ENCODE results near the gene ATF3.

The ATF3 gene

DNA sequence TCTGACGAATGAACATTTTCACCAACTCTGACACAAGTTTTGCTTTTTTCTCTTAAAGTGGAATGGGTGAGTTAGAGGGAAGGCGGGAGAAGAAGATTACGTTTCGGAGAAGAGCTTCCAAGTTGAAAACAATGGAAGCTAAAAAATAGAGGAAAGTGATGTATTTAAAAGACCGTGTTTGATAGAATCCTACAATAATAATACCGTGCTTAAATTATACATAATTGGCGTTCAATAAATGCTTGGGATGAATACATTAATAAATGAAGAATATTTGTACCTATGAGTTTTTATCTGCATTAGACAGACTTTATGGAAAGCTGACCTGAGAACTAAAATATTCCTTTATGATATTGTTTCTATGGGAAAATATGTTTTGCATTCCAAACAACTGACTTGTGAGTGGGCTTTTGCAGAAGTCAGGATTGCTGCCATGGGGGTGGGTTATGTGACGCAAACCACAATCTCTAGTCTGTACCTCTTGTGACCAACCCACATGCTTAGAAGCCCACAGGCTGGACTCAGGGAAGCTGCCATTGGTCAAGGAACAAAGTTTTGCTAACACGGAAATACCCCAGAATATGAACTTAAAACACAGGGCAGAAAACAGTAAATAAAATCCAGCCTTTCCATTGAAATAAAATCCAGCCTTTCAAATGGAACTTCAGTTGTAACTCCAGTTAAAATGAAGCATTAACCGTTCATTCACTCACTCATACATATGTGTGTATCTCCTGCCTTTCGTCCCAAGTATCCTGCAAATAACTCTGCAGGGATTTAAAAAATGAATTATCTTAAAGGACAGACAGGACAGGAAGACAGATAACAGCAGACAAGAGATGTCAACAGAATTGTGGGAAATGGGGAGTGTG is 21.3 kb upstream of the ATF3 start:
- DNase-seq, result no peak

DNA sequence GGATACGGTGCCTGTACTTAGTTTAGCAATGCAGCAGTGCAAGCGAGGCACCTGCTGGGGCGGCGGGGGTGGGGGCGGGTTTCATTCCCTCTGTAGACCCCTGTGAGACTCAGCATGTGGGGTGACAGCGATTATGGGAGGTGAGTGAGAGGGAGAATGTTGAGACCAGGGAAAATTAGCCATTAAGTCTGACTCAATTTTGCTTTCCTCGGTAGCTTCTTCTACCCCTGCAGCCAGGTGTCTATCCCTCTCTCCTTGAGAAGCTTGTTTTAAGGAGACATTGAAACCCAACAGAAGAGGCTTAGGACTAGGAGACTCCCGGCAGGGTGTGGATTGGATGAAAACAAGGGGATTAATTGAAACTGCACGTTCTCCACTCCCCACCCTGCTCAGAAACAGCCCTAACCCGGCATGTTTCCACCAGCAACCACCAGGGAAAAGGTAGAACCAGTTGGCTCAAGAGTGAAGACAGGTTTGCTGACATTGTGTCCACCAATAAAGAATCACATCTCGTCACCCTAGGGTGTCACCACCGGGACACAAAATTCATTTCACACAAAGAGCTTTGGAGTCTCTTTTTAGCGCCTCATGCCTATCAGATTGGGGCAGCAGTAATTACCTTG is 20.6 kb upstream of the ATF3 start:
- no peak for DNase-seq

DNA sequence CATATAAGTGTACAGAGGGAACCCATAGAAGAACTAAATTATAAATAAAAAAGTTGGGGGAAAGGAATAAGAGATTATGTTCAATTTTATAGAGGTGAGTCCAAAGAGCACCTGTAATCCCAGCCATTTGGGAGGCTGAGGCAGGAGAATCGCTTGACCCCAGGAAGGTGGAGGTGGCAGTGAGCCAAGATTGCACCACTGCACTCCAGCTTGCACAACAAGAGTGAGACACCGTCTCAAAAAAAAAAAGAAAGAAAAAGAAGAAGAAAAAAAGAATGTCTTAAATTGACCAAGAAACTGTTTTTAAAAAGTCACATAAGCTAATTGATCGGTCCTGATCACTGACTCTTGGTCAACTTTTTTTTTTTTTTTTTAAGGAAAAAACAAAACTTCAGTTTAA is 19.1 kb upstream of the ATF3 start:
- DNase-seq, result no peak

GRCh38 chr1:212591922-212592321 is 16.6 kb upstream of the ATF3 start:
- no peak for DNase-seq

DNA sequence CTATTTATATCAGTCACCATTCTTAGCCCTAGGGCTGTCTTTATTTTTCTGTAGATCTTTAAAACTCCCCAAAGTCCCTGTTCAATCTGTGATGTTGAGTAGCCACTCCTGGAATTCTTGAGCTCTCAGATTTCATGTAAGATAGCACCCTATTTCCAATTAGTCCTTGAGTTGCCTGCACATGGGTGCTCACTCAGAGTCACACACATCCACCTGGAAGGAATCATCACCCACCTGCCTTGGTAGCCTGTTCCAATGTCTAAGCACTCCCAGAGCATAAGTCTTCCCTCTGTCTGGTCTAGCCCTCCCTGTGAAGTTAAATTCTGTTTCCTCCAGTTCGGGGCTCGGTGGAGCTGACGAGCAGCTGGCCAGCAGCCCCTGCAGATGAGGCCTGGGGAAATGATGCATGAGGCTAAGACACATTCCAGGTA is 14.7 kb upstream of the ATF3 start:
- no peak for DNase-seq

- no peak for DNase-seq
Observed at GRCh38 chr1:212594640-212595039, 13.9 kb upstream of the ATF3 start.

- DNase-seq, result no peak
Observed at GRCh38 chr1:212595229-212595628, 13.3 kb upstream of the ATF3 start.

DNA sequence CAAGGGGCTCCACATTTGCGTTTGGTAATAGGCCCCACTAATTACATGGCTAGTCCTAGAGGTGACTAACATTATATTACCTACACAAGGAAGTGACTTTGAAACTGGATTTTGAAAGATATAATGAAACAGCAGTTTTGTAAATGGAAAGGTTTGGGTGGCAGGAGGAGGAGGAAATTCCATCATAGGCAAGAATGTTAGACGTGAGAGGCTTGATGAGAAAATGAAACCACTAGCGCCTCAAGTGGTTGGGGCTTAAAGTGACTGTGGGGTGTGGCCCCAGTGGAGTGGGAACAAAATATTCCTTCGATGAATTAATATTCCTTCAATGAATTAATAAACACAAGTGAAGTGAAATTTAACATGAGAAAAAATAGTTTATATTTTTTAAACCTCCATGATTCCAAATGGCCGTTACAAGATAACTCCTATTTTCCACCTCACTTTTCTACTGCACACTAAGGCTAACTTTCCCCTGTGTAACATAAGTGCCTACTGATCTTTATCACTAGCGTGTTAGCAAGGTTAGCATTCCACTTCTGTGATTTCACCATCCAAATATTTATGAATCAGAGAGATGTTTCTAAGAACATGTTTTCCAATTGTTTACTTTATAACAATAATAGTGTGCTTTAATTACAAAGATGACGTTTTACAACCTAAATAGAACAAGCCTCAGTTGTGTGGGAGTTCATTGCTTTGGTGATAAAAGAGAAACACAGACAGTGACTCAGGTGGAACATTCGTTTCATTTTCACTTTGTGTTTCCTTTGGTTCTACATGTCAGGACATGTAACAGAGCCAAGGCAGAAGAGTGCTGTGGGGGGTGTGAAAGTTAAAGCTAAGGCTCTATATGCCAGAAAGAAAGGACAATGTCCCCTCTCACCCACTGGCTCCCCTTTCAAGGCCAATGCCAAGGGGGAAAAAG is 12.5 kb upstream of the ATF3 start:
- DNase-seq, result peak; percentile 76

DNA sequence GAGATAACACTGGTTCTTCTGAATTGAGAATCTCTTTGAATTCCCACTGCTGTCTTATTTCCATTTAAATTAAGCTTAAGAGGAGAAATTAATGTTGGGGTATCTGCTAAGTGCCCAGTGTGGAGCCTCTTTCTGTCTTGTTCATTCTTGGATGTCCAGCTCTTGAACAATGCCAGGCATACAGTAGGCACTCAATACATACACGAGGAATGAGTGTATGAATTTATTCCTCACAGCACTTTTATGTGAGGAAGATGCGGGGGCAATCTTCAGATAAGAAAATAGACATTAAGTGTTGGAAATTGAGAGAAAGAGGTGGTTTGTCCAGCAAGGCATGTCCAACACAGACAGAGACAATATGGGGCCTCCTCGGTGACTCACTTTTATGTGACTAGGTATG is 11.8 kb upstream of the ATF3 start:
- DNase-seq, result no peak

DNA sequence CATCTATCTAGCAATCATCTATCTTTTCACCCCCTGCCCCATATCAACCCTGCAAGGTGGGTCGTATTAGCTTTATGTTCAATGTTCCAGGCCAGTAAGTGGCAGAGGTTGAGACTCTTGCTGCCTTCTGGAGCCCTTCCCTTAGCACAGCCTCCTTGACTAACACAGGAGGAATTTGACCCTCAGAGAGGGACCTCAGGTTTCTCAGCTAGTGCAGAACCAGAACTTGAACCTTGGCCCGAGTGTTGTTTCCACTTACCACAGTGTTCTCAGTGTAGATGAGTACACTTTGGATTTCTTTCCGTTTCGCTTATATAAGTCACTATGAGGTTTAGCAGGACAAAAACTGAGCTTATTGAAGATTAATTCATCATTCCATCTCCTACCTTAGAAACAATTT is 11.1 kb upstream of the ATF3 start:
- no peak for DNase-seq

- DNase-seq, result no peak
Observed at GRCh38 chr1:212600071-212600915, 8.3 kb upstream of the ATF3 start.

GRCh38 chr1:212600980-212601379 is 7.6 kb upstream of the ATF3 start:
- no peak for DNase-seq

DNA sequence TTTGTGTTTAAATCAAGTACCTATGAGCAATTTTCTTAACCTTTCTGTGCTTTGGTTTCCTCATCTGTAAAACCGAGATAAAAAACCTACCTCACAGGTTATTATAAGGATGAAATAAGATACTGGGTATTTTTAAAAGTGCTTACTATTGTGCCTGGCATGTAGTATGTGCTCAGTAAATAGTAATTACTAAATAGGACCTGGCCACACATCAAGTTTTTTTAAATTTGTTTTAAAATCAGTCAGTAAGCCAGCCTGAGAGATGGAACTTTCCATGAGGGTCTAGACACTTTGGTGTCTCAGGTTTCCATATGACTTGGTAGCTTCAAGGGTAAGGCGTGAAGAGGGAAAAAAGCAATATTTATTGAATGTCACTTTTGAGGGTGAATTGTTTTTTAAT is 7.0 kb upstream of the ATF3 start:
- DNase-seq, result no peak

- no peak for DNase-seq
Observed at GRCh38 chr1:212605441-212606394, 2.8 kb upstream of the ATF3 start.

DNA sequence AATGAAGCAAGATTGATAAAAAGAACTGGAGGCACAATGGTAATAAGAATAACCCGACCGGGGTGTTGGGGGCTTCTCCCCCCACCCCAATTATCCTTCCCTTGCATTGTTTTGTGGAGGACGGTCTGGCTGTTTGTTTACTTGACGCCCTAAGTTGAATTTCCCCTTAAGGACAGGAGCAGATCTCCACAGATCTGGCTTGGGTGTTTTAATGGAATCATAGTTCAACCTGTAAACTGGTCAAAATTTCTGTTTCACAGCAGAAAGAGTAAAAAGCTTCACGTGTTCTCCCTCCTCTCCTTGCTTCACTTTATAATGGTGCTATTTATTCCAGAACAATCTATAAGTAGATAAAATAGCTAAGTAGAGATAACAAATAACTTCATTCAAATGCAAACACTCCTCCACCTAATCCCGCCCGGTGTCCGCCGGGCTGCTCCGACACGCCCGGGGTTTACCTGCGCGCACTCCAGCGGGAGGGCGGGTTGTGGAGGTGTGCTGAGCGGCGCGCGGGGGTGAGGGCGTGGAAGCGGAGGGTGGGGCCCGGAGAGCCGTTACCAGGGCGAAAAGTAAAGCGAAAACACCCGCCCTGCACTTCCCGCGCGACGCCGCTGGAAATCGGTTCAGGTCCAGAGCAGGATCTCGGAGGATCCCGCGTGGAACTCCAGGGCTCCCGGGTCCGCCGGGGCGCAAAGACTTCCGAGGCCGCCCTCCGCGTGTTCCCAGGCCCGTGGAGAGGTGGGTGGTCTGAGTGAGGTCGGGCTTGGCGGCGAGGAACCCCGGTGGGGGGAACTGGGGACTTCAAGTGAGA is 2.0 kb upstream of the ATF3 start:
- peak; percentile 86 for DNase-seq

GRCh38 chr1:212607206-212607912 is 1.2 kb upstream of the ATF3 start:
- peak; percentile 71 for DNase-seq

- no peak for DNase-seq
Observed at GRCh38 chr1:212607913-212608391, 609 bp upstream of the ATF3 start.

- peak; percentile 81 for DNase-seq
Observed at GRCh38 chr1:212608959-212609700, 569 bp downstream of the ATF3 start.

Data from activated effector memory CD4-positive, alpha-beta T cell treated with anti-CD3 and anti-CD28 coated beads, Interleukin-2, amount 50 U/mL, for 16 hours (primary cell).